CD4-positive, alpha-beta memory T cell (primary cell): Measurements from ENCODE around the gene EPX. TPM values are rescaled to one million over a fixed set of nuclear protein-coding genes. Genes with fewer than 3 reads are reported as not detected.

Experiments used
- polyA plus RNA-seq, 2 donors: library from polyadenylated mRNA; unstranded; fragments of 300-500 nt; fragmentation: Illumina TruSeq; gene quantifications; one replicate each; pipeline ENCODE4 v1.2.3, GENCODE V29; 2021
- total RNA-seq, 2 experiments: library from RNA; stranded (reverse); gene quantifications; one replicate each; pipeline ENCODE4 v1.2.3, GENCODE V29; 2021

EPX gene
- total and polyA plus RNA-seq, 4 experiments from 2014 or later: not detected

Other genes with a start within 250 kb of the EPX start
- gene CUEDC1, start 237.3 kb upstream of the EPX start, total RNA-seq: under 1 TPM; 0.61 to 0.90 TPM
- gene CUEDC1, start 237.3 kb upstream of the EPX start, polyA plus RNA-seq: not detected
- 10 to 100 TPM; 76.0 to 76.6 TPM for gene VEZF1, start 204.5 kb upstream of the EPX start, total RNA-seq
- 10 to 100 TPM; 30.6 to 50.2 TPM for gene VEZF1, start 204.5 kb upstream of the EPX start, polyA plus RNA-seq
- gene SRSF1, start 185.5 kb upstream of the EPX start, total RNA-seq: 100 to 1,000 TPM; 242 to 257 TPM
- 10 to 100 TPM; 32.4 to 59.3 TPM for gene SRSF1, start 185.5 kb upstream of the EPX start, polyA plus RNA-seq
- gene DYNLL2, start 109.3 kb upstream of the EPX start, total RNA-seq: 10 to 100 TPM; 45.6 to 45.8 TPM
- 1 to 10 TPM in 1 of 2 donors, under 1 TPM in 1; 0.56 to 1.3 TPM for gene DYNLL2, start 109.3 kb upstream of the EPX start, polyA plus RNA-seq
- gene OR4D1, start 44.3 kb upstream of the EPX start, total RNA-seq: 1 to 10 TPM; 2.0 to 2.2 TPM
- gene OR4D1, start 44.3 kb upstream of the EPX start, polyA plus RNA-seq: 1 to 10 TPM; 1.9 to 2.0 TPM
- gene OR4D2, start 25.7 kb upstream of the EPX start, total RNA-seq: not detected
- not detected for gene OR4D2, start 25.7 kb upstream of the EPX start, polyA plus RNA-seq
- gene MKS1, start 26.5 kb downstream of the EPX start, total RNA-seq: 10 to 100 TPM; 27.7 to 29.4 TPM
- gene MKS1, start 26.5 kb downstream of the EPX start, polyA plus RNA-seq: 10 to 100 TPM; 12.1 to 13.7 TPM
- gene LPO, start 45.9 kb downstream of the EPX start, total RNA-seq: not detected
- not detected for gene LPO, start 45.9 kb downstream of the EPX start, polyA plus RNA-seq
- not detected for gene MPO, start 88.2 kb downstream of the EPX start, total RNA-seq
- not detected for gene MPO, start 88.2 kb downstream of the EPX start, polyA plus RNA-seq
- gene TSPOAP1, start 136.1 kb downstream of the EPX start, total RNA-seq: 10 to 100 TPM; 15.8 to 19.1 TPM
- under 1 TPM in 1 of 2 donors, not detected in 1; 0.80 TPM for gene TSPOAP1, start 136.1 kb downstream of the EPX start, polyA plus RNA-seq
- gene SUPT4H1, start 159.5 kb downstream of the EPX start, total RNA-seq: 10 to 100 TPM; 61.4 to 75.2 TPM
- gene SUPT4H1, start 159.5 kb downstream of the EPX start, polyA plus RNA-seq: 100 to 1,000 TPM in 1 of 2 donors, 10 to 100 TPM in 1; 94.4 to 120 TPM
- 1 to 10 TPM; 1.2 to 1.6 TPM for gene RNF43, start 224.8 kb downstream of the EPX start, total RNA-seq
- gene RNF43, start 224.8 kb downstream of the EPX start, polyA plus RNA-seq: 1 to 10 TPM in 1 of 2 donors, not detected in 1; 2.3 TPM